ENCODE data around the gene FADS2.

Gene FADS2

DNA sequence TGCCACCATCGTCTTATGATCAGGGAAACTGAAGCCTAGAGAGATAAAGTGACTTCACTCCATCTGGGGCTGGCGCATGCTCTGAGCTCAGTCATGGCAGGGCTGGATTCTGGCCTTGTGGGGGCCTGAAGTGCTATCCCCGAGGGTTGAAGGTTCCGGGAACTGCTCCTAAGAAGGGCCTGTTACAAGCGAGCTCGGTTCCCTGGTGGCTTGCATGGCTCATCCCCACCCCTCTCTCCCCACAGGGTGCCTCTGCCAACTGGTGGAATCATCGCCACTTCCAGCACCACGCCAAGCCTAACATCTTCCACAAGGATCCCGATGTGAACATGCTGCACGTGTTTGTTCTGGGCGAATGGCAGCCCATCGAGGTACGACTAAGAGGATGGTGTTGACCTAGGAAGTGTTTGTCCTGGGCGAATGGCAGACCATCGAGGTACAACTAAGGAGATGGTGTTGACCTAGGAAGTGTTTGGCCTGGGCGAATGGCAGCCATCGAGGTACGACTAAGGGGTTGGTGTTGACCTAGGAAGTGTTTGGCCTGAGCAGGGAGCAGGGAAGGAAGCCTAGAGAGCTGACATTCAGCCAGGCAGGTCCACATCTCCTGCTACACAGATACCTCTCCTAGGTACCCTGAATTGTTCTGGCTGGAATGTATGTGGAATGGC is 19.9 kb downstream of the FADS2 start:
- no peak for DNase-seq (ENCODE audit: low spot score)

DNA sequence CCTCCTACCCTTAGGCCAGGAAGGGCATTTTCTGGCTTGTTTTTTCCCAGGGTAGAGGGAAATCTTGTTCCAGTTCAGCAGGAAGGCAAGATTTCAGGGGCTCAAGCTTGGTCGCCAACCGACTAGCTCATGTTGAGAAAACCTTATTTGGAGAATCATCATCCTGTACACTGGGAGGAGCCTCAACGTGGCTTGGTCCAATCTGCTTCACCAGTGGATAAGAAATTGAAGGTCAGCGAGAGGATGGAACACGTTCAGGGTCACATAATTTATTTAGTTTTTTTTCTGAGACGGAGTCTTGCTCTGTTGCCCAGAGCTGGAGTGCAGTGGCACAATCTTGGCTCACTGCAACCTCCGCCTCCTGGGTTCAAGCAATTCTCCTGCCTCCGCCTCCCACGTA is 20.5 kb downstream of the FADS2 start:
- no peak for DNase-seq (ENCODE audit: low spot score)

DNA sequence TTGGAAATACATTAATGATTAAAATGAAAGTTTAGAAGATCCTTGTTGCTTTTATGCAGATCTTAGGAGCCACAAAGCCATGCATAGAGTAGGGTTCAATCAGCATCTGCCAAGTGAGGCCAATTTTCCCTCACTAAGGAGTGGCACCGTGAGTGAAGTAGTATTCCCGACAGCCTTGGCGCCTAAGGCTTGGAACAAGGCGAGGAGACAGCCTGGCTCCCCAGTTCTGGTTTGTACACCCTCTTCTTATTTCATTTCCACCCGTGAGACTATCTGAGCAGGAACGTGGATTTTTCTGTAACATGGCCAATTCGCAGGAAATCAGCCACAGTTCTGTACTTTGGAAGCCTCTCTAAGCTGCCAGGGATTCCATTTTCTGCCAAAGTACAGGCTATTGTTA is 22.6 kb downstream of the FADS2 start:
- no peak for DNase-seq (ENCODE audit: low spot score)

DNA sequence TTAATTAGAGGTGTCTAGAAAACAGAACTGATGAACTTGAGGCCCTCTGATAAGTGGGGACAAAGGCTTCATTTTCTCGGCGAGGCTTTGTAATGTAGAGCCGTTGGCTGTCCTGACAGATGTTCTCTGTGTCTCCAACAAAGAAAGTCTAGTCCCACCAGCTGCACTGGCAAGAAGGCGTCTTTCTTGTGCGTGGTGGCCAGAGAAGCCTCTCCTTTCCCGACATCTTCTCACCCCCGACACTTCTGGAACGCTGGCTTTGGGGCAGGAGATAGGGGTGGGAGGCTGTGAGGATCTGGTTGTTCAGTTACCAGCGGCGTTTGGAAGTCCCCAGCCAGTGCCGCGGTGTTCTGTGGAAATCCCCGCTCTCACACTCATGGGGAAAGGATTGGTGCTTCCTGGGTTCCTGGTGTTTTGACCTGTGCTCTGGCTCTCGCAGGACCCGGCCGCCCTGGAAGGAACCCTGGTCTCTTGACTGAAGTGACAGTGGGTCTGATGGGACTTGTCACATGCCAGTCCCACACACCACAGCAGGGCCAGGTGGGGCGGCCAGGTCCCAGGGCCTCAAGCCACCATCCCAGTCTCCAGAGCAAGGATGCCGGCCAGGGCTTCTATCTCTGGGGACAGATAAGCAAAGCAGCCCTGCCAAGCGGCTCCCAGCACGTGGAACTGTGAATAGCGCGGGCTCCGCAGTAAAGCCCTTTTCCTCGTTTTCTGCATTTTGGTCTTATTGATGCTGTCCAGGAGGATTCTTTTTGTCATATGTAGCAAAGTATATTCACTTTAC is 23.2 kb downstream of the FADS2 start:
- no peak for DNase-seq (ENCODE audit: low spot score)

DNA sequence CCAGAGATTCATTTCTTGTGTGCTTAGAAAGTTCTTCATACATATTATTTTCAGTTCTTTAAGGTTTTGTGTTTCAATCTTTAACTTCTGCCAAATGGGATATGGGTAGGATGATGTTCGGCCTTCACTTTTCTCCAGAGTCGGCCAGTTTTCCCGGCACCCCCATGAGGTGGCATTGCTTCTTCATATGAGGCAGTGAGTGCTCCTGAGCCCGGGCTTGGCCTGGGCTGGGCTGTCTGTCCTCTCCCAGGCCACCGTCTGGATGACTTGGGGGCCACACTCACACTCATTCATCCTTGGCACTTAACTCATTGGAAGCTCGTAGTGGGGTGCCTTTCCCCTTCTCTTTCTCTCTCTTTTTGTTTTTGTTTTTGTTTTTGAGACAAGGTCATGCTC is 23.8 kb downstream of the FADS2 start:
- DNase-seq (ENCODE audit: low spot score): no peak

DNA sequence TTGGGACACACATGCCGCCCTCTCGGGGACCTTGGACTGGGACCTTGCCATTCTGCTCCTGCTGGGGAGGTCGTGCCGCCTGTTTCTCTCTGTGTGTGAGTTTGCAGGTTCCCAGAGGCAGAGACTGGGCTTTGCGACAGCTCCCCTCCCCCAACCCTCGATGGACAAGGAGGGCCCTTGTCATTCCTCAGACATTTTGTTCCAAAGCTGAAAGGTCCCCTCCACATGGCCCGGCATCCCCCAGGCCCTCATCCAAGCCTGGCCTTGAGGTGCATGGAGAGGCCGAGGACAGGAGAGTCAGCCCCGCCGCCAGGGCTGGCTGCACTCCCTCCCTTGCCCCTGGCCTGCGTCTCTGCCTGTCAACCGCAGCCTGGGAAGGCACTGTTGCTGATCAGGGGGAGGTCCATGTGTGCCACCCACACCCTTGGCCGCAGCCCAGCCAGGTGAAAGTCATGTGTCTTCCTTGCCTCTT is 25.6 kb downstream of the FADS2 start:
- no peak for DNase-seq (ENCODE audit: low spot score)

DNA sequence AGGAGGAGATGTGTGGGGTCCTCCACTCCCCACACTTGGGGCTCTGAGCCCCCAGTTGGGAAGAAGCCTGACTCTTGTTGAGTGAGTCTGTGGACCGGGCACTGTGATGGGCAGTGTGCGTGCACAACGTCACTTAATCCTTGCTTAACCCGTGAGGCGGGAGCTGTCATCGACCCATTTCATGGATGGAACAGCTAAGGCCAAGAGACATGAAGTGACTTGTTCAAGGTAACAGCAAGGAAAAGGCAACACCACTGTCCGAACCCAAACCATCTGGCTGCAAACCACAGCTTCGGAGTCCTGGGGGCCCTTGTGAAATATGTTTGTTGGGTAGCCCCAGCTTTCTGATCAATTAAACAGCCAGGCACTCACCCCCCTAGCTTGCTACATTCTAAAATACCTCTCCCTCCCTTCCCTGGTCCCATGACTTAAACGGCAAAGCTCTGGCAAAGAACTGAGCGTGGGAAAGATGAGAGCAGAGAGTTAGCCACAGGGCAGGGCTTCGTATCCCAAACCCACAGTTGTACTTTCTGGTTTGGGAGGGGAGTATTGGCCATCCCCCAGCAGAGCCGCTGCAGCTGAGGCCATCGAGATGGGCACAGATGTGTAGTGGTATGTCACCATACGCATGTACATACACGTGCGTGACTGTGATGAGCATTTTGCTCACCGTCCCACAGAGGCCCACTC is 26.3 kb downstream of the FADS2 start:
- no peak for DNase-seq (ENCODE audit: low spot score)

DNA sequence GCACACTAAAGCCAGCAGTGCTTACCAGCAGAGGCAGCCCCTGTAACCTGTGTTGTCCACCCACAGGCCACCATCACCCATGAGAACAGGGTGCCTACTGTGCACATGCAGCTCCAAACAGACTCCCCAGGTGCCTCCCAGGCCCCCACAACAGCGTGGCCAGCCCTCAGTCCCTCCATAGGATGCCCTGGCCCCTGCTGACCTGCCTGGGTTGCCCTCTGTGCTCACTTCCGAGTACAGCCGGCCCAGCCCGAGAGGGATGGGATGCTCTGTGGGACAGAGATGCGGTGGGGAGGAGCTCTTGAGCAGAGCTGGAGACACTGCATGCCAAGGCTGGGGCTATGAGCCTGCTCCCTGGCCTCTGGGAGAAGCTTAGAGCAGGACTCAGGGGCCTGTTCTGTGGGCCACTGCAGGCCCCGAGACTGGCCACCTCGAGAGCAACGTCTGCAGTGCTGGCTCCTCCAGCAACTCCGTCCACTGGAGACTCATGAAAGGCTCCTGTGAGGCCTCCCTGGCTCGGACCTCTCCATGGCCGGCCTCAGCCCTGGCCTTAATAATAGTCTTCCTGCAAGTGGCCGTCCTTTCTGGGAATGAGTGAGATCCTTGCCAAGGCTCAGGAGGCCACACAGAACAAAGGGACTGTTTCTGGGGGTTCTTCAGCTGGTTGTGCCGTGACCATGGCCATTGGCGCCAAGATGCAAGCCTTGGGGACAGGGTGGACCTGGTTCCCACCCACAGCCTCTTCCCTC is 27.0 kb downstream of the FADS2 start:
- DNase-seq (ENCODE audit: low spot score): no peak

DNA sequence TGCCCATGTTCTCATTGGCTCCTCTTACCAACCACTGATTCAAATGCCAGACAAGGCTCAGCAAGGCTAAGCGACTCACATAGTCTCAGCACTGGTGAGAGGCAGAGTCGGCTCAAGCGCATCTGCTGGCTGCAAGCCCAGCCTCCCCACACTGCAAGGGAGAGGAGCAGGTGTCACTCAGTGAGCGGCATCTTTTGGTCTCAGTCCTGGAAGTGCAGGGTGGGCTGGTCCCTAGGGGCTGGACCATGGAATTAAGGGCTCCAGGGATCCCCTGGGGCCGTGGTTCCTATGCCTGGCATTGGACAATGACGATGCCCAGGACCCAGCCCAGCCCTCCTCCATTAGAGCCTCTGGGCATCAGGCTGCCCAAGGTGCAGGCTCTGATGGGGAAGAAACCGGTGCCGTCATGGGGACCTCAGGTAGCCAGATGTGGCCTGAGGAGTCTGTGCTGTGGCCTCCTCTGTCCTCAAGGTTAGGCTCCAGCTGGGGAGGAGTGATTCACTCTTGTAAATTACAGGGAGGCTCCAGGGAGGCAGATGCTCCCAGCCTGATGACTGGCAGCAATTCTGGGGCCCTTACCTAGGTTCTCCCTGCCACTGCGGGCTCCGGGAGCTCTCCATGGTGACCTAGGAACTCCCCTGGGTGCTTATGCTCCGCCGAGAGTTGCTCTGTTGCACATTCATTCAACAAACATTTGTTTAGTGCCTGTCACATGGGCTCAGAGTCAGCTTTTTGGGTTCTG is 28.0 kb downstream of the FADS2 start:
- DNase-seq (ENCODE audit: low spot score): no peak

DNA sequence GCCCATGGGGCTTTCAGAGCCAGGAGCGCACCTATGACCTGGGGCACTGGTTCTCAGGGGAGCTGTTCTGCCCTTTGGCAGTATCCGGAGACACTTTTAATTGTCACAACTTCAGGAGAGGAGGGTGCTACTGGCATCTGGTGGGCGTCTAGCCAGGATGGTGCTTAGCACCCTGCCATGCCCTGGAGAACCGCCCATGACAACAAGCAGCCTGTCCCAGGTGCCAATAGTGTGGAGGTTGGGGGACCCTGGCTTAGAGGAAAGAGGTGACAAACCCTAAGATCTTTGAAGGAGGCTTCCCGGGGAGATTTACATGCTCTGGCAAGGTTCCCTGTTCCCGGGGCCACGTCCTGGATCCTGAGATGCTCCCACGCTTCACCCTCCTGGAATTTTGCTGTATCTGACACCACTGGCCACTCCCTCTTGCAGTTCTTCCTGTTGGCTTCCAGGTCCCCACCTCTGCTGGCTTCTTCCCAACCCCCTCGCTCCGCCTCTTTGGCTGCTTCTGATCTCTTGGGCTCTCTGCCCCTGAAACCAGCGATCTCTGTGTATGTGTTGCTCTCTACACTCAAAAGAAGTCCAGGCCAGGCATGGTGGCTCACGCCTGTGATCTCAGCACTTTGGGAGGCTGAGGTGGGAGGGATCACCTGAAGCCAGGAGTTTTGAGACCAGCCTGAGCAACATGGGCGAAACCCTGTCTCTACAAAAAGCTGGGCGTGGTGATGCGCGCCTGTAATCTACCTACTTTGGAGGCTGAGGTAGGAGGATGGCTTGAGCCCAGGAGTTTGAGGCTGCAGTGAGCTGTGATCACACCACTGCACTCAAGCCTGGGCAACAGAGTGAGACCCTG is 32.2 kb downstream of the FADS2 start:
- no peak for DNase-seq (ENCODE audit: low spot score)

DNA sequence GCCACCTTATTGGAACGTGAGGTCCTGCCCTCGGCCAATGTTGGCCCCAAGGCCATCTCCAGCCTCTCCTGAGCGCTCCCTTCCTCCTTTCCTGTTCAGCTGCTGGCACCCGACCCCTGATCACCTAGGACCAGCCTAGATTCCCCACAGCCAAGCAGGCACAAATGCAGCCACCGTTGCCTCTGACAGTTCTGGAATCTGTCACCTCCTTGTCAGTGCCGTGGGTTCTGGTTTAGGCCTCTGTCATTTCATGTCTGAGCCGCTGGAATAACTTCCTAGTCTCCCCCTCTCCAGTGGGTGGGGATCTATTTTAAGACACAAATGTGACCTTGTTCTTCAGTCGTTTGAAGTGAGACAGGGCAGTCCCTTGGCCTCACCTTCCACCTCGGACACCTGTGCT is 33.5 kb downstream of the FADS2 start:
- no peak for DNase-seq (ENCODE audit: low spot score)

DNA sequence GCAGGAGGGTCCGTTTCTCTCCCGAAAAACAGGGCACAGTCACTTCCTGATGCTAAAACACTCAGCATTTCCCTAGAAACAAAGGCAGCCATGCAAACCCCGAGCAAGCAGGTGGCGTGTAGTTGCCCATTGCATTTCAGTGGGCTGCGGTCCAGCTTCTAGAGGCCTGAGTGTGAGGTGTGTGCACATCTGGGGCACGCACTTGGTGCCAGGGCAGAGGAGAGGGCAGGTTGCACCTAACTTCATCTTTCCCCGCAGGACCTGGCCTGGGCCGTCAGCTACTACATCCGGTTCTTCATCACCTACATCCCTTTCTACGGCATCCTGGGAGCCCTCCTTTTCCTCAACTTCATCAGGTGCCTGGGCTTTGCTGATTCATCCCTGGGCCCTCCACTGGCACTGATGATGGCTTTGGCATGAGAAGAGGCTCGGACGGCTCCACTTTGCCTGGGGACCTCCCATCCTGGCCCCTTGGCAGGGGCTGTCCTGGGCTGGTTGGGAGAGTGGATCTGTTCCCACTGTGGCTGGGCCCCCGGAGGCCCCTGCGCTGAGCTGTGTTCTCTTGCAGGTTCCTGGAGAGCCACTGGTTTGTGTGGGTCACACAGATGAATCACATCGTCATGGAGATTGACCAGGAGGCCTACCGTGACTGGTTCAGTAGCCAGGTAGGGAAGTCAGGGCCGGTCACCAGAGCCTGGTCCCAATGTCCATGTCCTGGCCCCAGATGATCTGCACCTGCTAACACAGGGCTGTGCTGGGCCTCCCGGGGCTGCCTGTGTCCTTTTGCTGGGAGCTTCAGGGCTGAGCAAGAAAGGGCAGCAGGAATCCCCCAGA is 34.8 kb downstream of the FADS2 start:
- no peak for DNase-seq (ENCODE audit: low spot score)

DNA sequence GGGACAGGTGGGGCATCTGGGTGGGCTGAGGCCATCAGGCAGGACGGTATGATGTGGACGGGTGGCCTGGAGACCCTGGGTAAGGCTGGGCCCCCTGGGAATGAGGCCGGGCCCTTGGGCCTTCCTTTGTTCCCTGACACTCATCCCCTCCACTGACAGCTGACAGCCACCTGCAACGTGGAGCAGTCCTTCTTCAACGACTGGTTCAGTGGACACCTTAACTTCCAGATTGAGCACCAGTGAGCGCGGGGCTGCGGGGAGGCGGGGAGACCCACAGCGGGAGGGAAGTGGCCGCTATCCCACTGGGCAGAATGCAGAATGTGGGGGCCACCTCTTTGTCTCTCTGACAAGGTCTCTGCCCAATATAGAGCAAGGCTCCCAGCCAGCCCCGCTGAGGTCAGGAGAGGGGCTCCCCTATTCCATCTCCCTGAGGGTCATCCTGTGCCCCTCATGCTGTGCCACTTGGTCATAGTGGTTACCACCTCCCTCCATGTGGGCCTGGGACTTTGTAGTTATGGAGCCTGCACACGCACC is 35.5 kb downstream of the FADS2 start:
- no peak for DNase-seq (ENCODE audit: low spot score)

DNA sequence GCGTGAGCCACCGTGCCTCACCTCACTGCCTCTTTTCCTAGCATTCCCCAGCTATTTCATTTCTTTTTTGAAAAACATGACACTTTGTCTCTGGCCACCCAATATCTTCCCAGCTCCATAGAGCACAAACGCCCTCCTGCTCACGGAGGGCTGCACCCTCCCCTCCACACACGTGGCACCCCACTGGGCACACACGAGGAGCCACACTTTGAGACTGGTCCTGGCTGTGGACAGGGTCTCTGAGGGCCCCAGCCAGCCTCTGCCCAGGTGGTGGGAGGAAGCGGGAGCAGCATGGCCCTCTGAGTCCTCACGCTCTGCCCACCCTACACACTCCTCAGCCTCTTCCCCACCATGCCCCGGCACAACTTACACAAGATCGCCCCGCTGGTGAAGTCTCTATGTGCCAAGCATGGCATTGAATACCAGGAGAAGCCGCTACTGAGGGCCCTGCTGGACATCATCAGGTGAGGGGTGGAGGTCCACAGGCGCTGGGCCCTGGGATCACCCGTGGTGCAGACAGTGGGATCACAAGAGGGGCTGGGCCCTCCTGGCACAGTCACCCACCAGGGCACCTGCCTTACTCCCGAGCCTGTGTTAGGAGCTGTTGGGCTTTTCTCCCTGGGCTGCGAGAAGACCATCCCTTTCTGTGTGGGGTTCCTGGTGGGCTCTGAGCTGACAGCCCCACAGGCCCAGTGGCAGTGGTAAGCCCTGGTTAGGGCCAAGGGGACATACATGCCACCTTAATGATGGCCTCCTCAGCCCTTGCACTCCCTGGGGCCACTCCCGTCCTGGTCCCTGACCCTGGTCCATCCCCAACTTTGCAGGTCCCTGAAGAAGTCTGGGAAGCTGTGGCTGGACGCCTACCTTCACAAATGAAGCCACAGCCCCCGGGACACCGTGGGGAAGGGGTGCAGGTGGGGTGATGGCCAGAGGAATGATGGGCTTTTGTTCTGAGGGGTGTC is 37.0 kb downstream of the FADS2 start:
- no peak for DNase-seq (ENCODE audit: low spot score)

DNA sequence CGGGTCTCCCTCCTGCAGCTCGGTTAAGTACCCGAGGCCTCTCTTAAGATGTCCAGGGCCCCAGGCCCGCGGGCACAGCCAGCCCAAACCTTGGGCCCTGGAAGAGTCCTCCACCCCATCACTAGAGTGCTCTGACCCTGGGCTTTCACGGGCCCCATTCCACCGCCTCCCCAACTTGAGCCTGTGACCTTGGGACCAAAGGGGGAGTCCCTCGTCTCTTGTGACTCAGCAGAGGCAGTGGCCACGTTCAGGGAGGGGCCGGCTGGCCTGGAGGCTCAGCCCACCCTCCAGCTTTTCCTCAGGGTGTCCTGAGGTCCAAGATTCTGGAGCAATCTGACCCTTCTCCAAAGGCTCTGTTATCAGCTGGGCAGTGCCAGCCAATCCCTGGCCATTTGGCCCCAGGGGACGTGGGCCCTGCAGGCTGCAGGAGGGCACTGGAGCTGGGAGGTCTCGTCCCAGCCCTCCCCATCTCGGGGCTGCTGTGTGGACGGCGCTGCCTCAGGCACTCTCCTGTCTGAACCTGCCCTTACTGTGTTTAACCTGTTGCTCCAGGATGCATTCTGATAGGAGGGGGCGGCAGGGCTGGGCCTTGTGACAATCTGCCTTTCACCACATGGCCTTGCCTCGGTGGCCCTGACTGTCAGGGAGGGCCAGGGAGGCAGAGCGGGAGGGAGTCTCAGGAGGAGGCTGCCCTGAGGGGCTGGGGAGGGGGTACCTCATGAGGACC is 38.3 kb downstream of the FADS2 start:
- no peak for DNase-seq (ENCODE audit: low spot score)

DNA sequence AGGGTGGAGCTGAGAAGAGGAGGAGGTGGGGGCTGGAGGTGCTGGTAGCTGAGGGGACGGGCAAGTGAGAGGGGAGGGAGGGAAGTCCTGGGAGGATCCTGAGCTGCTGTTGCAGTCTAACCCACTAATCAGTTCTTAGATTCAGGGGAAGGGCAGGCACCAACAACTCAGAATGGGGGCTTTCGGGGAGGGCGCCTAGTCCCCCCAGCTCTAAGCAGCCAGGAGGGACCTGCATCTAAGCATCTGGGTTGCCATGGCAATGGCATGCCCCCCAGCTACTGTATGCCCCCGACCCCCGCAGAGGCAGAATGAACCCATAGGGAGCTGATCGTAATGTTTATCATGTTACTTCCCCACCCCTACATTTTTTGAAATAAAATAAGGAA is 38.9 kb downstream of the FADS2 start:
- no peak for DNase-seq (ENCODE audit: low spot score)

DNA sequence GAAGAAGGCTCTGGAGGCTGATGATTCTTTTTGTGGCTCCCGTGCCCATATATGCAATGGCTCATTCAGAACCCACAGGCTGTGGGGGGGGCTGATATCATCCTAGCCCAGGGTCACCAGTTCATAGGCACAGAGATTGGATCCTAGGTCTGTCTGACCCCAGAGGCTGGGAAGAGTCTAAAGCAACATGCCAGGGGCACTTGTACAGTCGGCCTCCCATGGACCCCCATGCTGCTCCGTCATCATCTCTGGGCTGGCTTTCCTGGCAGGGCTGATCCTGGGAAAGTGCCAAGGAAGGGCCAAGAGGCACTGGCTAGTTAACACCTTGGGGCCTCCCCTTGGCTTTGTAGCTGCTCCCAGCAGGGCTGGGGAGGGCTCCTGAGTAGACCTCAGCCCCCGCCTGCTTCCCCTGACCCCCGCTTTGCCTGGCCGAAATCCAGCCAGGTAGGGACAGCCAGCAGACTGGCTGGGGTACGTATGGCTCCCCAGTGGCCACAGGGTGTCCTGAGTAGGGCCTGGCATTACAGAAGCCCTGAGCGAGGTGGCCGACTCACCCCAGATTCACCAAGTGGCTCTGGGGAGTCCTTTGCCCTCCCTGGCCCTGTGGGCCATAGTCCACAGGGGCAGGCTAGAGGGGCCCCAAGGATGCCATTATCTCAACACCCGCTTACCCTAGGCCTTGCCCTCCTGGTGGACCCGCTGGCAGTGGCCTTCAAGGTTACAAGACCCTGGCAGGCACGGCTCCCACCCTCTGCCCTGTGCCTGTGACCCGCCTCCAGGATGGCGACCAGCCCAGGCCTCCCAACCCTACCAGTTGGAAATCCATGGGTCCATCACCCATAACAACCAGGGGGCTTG is 40.7 kb downstream of the FADS2 start:
- DNase-seq (ENCODE audit: low spot score): no peak

All from HuH-7 (cell line).